Activated naive CD4-positive, alpha-beta T cell treated with anti-CD3 and anti-CD28 coated beads, Interleukin-2, amount 10 ng/mL, durations not matched to agents 7 days and 5 days (primary cell): Measurements from ENCODE around the gene SETD4.
"Not testable (repeated sequence)": the region's sequence is repeated elsewhere in the genome, so short reads cannot be mapped to it uniquely, and the experiment has no call there.

Experiments used
- CTCF ChIA-PET: fragments of 350-600 bp; sonication (Branson Sonifier 250); formaldehyde crosslinking; loops from one replicate; lab custom pipeline; 2021; ENCODE audit warnings: antibody characterized with exemption; lab: Charles Lee
- DNase-seq: peaks from one replicate; pipeline ENCODE4 v3.0.0-alpha.2; 2020
- H3K27ac Mint-ChIP-seq: one replicate; pipeline ENCODE4 v1.8.0; 2021; ENCODE audit warnings: mild to moderate bottlenecking, moderate library complexity, mixed read lengths
- H3K27me3 Mint-ChIP-seq: one replicate; pipeline ENCODE4 v1.8.0; 2021; ENCODE audit warnings: mild to moderate bottlenecking, mixed read lengths
- H3K36me3 Mint-ChIP-seq: one replicate; pipeline ENCODE4 v1.8.0; 2021; ENCODE audit warnings: mixed read lengths
- H3K4me1 Mint-ChIP-seq: one replicate; pipeline ENCODE4 v1.8.0; 2021; ENCODE audit warnings: mixed read lengths
- H3K4me3 Mint-ChIP-seq: one replicate; pipeline ENCODE4 v1.8.0; 2021; ENCODE audit warnings: mild to moderate bottlenecking, moderate library complexity, mixed read lengths
- H3K9me3 Mint-ChIP-seq: one replicate; pipeline ENCODE4 v1.8.0; 2021; ENCODE audit warnings: mixed read lengths

SETD4 gene

GRCh38 chr21:36060159-36060921 is at the start of gene SETD4:
TSS of gene SETD4 (minus strand) at chr21:36060526. CDS start at chr21:36058888, 1,638 bp downstream.
- Mint-ChIP-seq H3K27ac (peak within 1 kb of the TSS; percentile 99), H3K4me3 (peak within 1 kb of the TSS; percentile 93), H3K27me3 (peaks cover 13% of the 10 kb centered on the region), H3K36me3 (peaks cover 34% of the 10 kb centered on the region), H3K4me1 (peaks cover 36% of the 10 kb centered on the region), H3K9me3 (no peaks in the 10 kb centered on the region)
- peak; percentile 94 for DNase-seq
- CTCF ChIA-PET = interaction anchor here (1.0 to 2.1 kb wide), 3 partner anchors 44 to 259 kb away, joined by 3 to 7 read pairs (median 5); partner anchors contain the start of gene MORC3

GRCh38 chr21:36109868-36110267 is 49.5 kb upstream of the SETD4 start:
- Mint-ChIP-seq H3K27me3 (peaks cover 42% of the 10 kb centered on the region), H3K4me1 (peaks cover 27% of the 10 kb centered on the region), H3K4me3 (no peak overlapping the region), H3K36me3 (no peaks in the 10 kb centered on the region), H3K9me3 (no peaks in the 10 kb centered on the region), H3K27ac (no peak overlapping the region)
- CTCF ChIA-PET = interaction anchor here (1.8 kb wide), 1 partner anchor 81 kb away, joined by 6 read pairs; no protein-coding TSS in a partner anchor
- no peak for DNase-seq

DNA sequence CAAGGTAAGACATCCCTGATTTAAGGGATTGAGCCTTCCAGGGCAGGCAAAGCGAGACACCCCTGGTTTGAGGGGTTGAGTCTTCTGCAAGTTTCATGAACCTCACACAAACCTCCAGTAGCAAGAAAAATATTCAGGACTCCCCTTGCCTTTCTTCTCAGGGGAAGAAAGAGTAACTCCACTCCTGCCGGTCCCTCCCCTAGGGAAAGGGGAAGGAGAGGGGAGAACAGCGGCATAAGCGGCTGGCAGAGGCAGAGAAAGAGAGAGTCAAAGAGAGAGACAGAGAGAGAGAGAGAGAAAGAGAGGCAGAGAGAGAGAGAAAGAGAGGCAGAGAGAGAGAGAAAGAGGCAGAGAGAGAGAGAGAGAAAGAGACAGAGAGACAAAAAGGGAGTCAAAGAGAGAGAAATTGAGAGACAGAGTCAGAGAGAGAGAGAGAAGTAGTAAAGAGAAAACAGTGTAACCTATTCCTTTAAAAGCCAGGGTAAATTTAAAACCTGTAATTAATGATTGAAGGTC is 45.1 kb upstream of the SETD4 start:
- DNase-seq = no peak
- no peak overlapping the region for H3K4me3 Mint-ChIP-seq
- no peak overlapping the region for H3K27ac Mint-ChIP-seq
- peaks cover 4% of the 10 kb centered on the region for H3K9me3 Mint-ChIP-seq
- peaks cover 44% of the 10 kb centered on the region for H3K27me3 Mint-ChIP-seq
- H3K4me1 Mint-ChIP-seq = peaks cover 4% of the 10 kb centered on the region
- no peaks in the 10 kb centered on the region for H3K36me3 Mint-ChIP-seq
- CTCF ChIA-PET = interaction anchor here (1.0 to 2.3 kb wide), 2 partner anchors 46 to 266 kb away, joined by 3 to 7 read pairs; partner anchors contain the start of gene SETD4

DNA sequence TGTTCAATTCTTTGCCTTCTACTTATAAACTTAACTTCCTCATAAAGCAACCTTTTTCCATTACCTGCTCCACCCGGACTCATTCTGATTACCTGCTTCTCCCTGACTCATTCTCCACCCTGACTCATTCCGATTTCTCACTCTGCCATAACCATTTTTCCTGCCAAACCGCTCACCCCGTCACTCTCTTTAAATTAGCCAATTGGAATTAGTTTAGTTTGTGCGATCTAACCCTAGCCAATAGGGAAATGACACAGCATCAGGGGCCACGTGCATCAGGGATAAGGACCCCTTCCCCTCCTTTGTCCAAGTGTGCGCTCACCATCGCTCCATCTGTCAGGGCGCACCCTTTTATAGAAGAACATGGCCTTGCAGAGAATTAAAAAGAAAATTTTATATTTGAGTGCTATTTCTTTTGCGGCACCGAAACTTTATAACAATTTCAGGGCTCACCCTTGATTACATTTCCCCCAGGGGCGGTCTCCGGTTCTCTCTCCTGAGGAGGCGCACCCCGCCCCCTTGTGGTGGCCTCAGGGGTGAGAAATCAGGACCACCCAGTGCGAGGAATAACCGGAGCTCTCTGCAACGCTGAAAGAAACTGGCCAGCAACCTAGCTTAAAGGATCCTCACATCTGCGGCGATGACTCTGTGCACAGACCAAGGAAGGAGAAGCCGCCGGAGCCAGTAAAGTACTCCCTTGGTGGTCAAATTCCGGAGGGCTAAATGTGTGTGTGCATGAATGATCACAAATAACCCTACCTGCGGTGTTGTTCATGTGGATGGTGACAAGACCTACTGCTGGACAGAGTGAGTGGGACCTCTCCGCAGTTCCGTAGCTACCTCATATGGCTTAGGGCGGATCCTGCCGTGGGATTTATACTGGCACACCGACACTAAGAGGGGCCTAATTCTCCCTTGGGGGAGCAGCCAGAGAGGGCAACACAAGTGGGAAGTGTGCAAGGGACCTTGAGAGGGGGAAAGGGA is 44.3 kb upstream of the SETD4 start:
- no peak overlapping the region for H3K27ac Mint-ChIP-seq
- CTCF ChIA-PET = interaction anchor here (1.0 to 2.3 kb wide), 2 partner anchors 45 to 266 kb away, joined by 3 to 7 read pairs; partner anchors contain the start of gene SETD4
- H3K4me1 Mint-ChIP-seq = peaks cover 4% of the 10 kb centered on the region
- peaks cover 44% of the 10 kb centered on the region for H3K27me3 Mint-ChIP-seq
- peak; percentile 60 for DNase-seq
- no peaks in the 10 kb centered on the region for H3K36me3 Mint-ChIP-seq
- no peak overlapping the region for H3K4me3 Mint-ChIP-seq
- H3K9me3 Mint-ChIP-seq = peaks cover 4% of the 10 kb centered on the region

DNA sequence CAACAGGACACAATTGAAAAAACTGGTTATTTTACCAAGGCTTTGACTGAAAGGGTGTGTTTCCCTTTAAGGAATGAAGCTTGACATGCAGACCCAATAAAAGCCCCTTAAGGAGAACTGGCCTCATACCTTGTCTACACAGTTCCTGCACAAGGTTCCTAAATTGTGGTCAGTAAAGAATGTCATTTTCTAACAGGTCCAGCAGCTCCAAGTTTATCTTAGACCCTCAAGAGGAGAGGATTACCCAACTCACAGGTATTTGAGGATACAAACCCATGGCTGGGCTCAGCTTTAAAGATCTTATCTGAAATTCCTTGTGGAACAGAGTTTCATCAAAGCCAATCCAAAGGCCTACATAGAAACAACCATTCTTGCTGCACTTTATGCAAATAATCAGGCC is 43.1 kb upstream of the SETD4 start:
- Mint-ChIP-seq H3K27me3 (peaks cover 39% of the 10 kb centered on the region), H3K36me3 (no peaks in the 10 kb centered on the region), H3K4me1 (peaks cover 4% of the 10 kb centered on the region), H3K4me3 (no peak overlapping the region), H3K9me3 (peaks cover 4% of the 10 kb centered on the region), H3K27ac (no peak overlapping the region)
- CTCF ChIA-PET = interaction anchor here (0.8 to 2.3 kb wide), 3 partner anchors 16 to 44 kb away, joined by 3 to 7 read pairs (median 3); partner anchors contain the start of gene SETD4
- no peak for DNase-seq

DNA sequence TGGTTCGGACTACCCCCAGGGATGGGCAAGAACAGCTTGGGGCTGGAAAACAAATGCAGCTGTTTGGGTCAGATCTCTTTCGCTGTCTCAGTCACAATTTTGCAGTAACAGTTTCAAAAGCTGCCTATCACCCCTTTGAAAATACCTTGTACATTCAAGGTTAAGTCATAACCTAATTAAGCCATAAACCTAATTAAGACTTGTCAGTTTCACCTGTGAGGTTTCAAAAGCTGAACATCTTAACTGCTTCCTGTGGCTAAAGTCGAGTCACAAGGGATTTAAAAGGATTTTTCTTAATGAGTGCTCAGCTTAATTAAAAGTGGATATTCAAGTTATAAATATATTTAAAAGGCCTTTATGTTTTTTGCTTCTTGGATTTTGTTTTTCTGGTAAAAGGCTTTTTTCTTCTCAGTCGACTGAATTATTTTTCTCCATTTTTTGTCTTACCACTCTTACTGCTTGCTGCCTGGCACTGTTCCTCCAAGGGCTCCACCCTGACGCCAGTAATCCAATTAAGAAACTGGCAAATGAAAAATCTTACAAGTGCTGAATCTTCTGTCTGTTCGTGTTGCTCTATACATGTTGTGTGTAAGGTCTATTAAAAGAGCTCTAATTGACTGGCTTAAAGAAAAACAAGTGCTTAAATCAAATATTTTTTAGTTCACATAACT is 40.8 kb upstream of the SETD4 start:
- H3K27me3 Mint-ChIP-seq = peaks cover 27% of the 10 kb centered on the region
- no peak overlapping the region for H3K4me3 Mint-ChIP-seq
- CTCF ChIA-PET = interaction anchor here (1.2 to 1.8 kb wide), 3 partner anchors 12 to 73 kb away, joined by 3 to 8 read pairs (median 3); no protein-coding TSS in a partner anchor
- peaks cover 4% of the 10 kb centered on the region for H3K9me3 Mint-ChIP-seq
- no peaks in the 10 kb centered on the region for H3K36me3 Mint-ChIP-seq
- no peak for DNase-seq
- H3K27ac Mint-ChIP-seq = no peak overlapping the region
- peaks cover 4% of the 10 kb centered on the region for H3K4me1 Mint-ChIP-seq

- peaks cover 23% of the 10 kb centered on the region for H3K27me3 Mint-ChIP-seq
- H3K4me1 Mint-ChIP-seq, CTCF ChIA-PET, H3K27ac Mint-ChIP-seq, DNase-seq, H3K4me3 Mint-ChIP-seq, H3K36me3 Mint-ChIP-seq, H3K9me3 Mint-ChIP-seq: not testable (repeated sequence)
Observed at GRCh38 chr21:36099695-36100211, 39.4 kb upstream of the SETD4 start.

DNA sequence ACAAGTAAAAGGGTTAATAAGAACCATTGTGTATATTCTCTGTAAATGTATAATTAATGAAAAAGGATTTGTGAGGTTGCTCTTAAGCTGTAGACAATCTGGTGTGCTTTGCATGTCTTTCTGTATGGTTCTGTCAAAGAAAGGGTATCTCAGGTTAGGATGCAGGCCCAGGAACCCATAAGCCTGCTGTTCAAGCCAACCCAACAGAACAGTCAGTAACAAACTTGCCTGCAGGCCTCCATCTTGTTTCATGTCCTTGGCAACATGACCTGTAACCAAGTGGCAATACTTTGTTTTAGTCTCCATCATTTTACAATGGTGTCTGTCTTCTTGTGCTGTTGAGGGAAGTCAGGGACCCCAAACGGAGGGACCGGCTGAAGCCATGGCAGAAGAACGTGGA is 38.7 kb upstream of the SETD4 start:
- CTCF ChIA-PET = no interaction called here
- peaks cover 7% of the 10 kb centered on the region for H3K9me3 Mint-ChIP-seq
- no peak overlapping the region for H3K27ac Mint-ChIP-seq
- no peaks in the 10 kb centered on the region for H3K4me1 Mint-ChIP-seq
- DNase-seq = no peak
- H3K4me3 Mint-ChIP-seq = no peak overlapping the region
- H3K27me3 Mint-ChIP-seq = peaks cover 15% of the 10 kb centered on the region
- no peaks in the 10 kb centered on the region for H3K36me3 Mint-ChIP-seq

- Mint-ChIP-seq H3K36me3 (no peaks in the 10 kb centered on the region), H3K9me3 (peaks cover 13% of the 10 kb centered on the region), H3K27ac (no peak overlapping the region), H3K4me3 (no peak overlapping the region), H3K27me3 (peaks cover 23% of the 10 kb centered on the region), H3K4me1 (no peaks in the 10 kb centered on the region)
- no peak for DNase-seq
- CTCF ChIA-PET = no interaction called here
Observed at GRCh38 chr21:36098182-36098532, 37.8 kb upstream of the SETD4 start.

GRCh38 chr21:36097427-36098181 is 37.3 kb upstream of the SETD4 start:
- no peaks in the 10 kb centered on the region for H3K36me3 Mint-ChIP-seq
- H3K27ac Mint-ChIP-seq = no peak overlapping the region
- H3K4me3 Mint-ChIP-seq = no peak overlapping the region
- CTCF ChIA-PET = no interaction called here
- no peak for DNase-seq
- peaks cover 28% of the 10 kb centered on the region for H3K27me3 Mint-ChIP-seq
- H3K9me3 Mint-ChIP-seq = peaks cover 16% of the 10 kb centered on the region
- H3K4me1 Mint-ChIP-seq = no peaks in the 10 kb centered on the region

GRCh38 chr21:36096398-36097290 is 36.3 kb upstream of the SETD4 start:
- Mint-ChIP-seq H3K4me1 (no peaks in the 10 kb centered on the region), H3K27me3 (peaks cover 29% of the 10 kb centered on the region), H3K36me3 (no peaks in the 10 kb centered on the region), H3K9me3 (peaks cover 16% of the 10 kb centered on the region), H3K4me3 (no peak overlapping the region), H3K27ac (no peak overlapping the region)
- no peak for DNase-seq
- CTCF ChIA-PET = interaction anchor here (0.7 kb wide), 1 partner anchor 227 kb away, joined by 3 read pairs; no protein-coding TSS in a partner anchor

DNA sequence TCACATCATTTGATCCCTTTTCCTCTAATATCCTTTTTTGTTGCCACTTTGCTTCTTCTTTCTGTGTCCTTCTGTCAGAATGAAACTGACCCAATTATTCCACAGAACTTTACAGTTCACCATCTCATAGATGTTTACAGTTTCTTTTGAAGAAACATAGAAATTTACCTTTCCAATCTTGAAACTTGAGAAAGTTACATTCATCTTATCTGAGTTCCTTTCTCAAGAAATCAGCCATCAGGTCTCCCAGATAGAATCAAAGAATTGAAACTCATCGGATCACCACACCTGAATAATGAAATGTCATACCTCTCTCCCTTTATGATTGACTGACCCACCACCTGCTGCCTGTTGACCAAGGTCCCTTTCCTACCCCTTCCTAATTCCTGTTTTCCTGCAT is 33.2 kb upstream of the SETD4 start:
- DNase-seq = no peak
- CTCF ChIA-PET = no interaction called here
- H3K9me3 Mint-ChIP-seq = peaks cover 16% of the 10 kb centered on the region
- no peak overlapping the region for H3K4me3 Mint-ChIP-seq
- no peaks in the 10 kb centered on the region for H3K36me3 Mint-ChIP-seq
- H3K4me1 Mint-ChIP-seq = no peaks in the 10 kb centered on the region
- H3K27me3 Mint-ChIP-seq = peaks cover 29% of the 10 kb centered on the region
- no peak overlapping the region for H3K27ac Mint-ChIP-seq
